Stimulated activated CD8-positive, alpha-beta memory T cell treated with anti-CD3 and anti-CD28 coated beads, Interleukin-12 subunit alpha, Interleukin-12 subunit beta, amount 100 ng/mL, for 1 hour (primary cell): ENCODE results near the gene TRERF1.

Experiments used
- DNase-seq: peaks from one replicate; pipeline ENCODE4 v3.0.0-alpha.2; 2020; ENCODE audit warnings: low read depth

TRERF1 gene

DNA sequence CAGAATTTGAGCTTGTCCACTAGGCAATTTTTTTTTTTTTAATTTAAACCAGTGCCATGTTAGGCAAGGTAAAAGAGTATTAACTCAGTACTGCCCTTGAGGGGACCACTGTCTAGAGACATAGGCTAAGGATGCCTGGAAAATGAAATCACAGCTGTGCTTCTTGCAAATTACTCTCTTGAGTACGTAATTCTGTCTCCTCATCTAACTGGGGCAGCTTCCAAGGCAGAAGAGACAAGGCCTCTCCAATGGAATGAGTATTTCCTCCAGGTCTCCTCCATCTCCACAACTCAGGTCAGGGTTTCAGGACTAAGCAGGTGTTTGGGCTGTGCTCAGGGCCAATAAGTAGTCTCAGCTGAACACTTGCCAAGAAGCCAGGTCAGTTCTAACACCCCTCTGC, 200.2 kb downstream of the TRERF1 start:
- no peak for DNase-seq

DNA sequence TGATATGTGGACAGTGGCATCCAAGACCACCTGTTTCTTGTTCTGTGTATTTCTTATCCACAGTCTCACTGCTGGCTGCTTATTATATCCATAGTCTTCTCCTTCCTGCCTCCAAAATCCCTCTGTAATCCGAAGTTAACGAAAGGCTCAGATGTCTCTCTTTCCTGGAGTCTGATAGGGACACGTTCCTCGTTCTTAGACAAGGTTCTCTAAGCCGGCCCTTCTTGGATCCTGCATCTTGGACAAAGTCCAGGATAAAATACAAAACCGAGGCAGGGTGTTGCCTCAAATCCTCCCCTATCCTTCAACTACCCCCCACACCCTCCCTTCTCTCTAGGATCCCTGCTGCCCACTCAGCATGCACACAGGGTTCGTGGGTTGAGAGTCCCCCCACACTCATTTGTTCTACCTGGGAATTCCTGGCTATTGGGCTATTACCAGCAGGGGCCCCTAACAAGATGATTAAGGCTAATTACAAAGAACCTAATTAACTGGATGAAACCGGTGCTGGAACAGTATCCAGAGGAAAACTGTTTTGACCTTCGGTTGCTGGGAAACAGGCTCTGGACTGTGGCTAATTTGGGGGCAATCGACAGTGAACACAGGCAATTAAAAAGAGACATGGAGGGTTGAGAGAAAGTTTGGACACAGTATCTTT, 201.3 kb downstream of the TRERF1 start:
- DNase-seq, result no peak

DNA sequence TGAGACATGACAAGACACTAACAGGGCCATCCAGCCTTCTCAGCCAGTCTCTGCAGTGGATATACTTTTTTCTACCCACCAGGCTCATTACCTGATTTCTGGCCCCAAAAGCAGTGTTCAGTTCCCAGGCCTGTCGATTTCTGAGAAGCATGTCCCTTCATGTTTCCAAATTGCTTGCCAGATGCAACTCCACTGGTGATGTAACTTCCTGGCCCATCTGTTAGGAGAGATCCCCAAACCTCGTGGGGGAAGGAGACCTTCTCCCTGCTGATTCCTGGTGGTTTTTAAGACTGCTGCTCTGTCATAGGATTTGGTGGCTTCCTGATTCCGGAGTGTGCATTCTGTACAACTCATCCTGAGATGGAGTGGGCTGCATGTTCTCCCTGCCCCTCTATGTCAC, 202.4 kb downstream of the TRERF1 start:
- DNase-seq, result no peak

DNA sequence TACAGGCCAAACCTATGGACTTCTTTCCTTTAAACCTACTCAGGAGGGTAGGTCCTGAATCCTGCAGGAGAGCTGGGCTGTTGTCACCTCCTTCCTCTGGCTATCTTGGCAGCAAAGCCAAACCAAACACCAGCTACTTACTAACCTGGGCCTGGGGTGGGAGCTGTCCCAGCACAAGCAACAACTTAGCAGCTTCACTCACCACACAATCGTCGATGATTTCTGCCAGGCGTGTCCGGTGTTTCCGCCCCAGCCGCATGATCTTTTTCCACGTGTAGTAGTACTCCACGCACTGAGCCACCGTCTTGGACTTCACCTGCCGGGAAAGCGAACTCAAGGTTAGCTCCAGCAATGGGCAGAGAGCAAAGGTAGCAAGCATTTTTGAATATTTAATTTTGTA, 208.7 kb downstream of the TRERF1 start:
- no peak for DNase-seq

DNA sequence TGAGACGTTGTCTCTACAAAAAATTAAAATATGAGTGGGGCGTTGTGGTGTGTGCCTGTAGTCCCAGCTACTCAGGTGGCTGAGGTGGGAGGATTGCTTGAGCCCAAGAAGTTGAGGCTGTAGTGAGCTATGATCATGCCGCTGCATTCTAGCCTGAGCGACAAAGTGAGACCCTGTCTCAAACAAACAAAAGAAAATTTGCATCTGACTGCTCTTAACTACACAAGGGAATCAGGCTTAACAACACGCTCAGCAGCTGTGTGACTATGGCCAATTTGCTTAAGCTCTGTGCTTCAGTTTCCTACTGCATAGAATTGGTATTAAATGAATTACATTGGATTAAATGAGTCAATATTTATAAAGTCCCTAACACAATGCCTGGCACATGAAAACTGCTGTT, 209.8 kb downstream of the TRERF1 start:
- no peak for DNase-seq

DNA sequence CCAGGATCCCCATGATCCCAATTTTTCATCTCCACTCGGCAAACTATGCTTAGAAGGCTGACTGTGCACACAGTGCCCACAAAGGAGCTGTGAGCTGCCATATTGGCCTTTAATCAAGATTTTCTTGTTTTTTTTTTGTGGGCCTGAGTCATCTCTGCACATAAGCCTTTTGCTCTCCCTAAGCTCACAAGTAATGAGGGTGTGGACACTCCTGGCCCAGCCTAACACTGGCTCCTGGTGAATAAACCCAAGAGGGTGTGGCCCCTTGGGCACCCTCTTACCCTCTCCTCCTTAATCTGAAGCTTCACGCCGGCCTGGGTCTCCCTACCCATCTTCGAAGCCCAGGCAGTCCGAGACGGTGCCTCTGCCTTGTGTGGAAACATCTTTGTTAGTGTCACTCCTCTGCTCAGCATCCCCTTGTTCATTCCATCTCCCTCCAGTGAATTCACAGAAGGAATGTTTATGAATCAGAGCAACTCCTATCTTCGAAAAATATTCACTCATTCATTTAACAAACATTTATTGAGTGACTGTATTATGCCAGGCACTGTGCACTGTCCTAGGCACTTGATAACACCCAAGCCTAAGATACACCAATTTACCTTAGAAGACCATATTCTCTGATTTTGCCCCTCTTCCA, 211.9 kb downstream of the TRERF1 start:
- DNase-seq, result no peak

DNA sequence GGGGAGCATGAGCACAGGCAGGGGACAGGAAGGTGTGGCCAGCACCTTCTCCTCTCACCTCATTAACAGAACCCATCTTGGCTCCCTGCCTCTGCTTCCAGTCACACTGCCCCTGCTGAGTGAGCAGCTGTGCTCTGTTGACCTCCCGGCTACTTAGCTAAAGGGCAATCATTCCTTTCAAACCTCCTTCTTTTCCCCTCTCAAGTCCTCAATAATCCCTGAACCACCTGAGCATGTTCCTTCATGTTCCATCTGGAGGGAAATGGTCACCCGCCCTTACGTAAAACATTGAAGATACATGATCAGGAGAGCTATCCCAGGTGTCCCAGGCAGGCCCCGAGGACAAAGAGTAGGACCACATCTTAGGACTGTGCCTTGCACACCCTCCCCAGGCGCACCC, 212.4 kb downstream of the TRERF1 start:
- DNase-seq, result no peak

DNA sequence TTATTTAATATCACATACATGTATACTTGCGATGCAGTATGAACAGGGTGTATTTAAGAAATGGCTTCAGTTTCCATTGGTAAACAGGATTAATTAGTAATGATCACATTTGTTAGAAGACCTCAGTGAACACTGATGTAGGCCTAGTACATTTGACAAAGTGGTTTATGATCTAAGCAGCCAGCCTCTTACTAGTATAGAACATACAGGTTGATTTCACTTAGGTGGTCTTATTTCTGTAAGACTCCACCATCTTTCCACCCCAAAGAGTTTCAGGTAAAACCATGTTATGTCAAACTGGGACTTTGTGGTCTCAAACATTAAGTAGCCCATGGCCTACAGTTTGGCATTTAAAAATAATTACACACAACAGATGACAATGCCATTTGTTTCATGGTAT, 213.9 kb downstream of the TRERF1 start:
- DNase-seq, result no peak

DNA sequence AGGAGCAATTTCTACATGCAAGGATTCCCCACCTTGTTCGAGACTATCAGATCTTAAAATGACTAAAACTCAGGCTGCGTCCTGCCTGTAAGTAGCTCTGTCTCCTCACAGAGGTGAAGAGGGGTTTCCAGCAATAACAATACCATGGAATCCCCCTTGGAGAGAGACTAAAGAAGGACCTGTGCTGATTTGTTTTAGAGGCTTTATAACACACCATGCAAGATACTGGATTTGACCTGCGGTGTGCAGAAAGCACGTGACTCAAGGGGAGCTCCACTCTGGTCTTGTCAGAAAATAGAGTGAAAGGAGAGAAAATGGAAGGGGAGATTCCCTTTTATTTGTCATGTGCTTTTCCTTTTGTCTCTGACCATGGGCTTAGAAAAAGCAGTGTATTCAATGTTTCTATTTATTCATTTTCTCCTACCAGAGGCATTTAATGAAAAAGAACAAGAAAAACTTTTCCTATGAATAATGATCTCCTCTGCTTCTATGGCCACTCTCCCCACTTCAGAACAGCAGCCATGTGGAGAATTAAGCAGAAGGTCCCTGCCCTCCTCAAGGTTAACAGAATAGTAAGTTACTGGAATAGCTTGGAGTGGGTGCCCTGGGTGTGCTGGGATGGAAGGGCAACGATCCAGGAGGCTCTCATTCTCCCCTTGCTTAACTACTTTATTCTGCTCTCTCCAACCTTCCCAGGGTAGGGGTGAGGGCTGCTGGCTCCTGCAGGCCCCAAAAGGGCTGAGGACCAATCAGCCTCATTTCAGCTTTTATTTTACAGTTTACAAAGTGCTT, 214.8 kb downstream of the TRERF1 start:
- DNase-seq, result no peak

DNA sequence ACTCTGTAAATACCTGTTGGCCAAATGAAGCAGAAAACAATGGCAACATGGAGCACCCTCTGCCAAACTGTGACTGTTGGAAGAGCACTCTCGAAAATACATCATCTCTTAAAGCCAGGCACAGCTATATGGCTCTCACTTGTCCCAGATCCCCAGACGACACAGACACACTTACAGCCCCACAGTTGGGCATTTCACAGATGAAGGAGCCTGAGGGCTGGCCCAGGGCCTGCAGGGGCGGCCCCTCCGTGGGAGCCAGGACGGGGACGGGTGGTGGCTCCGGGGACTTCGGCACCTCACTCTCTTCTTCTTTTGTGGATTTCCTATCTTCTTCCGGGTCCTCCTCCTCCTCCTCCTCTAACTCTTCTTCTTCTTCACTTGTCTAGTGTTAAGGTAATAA, 215.7 kb downstream of the TRERF1 start:
- no peak for DNase-seq

DNA sequence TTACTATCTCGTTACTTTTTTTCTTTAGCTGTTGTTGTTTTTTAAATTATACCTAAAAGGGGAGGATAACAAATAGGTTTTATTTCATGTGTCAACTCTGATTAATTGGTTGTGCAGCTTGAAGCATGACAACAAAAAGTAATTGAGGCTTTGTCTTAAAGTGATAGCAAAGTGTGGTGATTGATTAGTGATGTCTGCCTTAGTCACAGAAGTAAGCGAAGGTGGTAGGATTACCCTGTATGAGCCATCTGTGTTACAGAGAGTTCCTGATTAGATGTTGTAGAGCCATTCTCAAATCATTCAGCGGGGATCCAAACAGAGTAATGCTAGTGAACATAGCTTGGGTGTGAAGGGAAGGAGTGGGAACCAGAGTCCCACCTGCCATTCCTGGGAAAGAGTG, 219.7 kb downstream of the TRERF1 start:
- no peak for DNase-seq

DNA sequence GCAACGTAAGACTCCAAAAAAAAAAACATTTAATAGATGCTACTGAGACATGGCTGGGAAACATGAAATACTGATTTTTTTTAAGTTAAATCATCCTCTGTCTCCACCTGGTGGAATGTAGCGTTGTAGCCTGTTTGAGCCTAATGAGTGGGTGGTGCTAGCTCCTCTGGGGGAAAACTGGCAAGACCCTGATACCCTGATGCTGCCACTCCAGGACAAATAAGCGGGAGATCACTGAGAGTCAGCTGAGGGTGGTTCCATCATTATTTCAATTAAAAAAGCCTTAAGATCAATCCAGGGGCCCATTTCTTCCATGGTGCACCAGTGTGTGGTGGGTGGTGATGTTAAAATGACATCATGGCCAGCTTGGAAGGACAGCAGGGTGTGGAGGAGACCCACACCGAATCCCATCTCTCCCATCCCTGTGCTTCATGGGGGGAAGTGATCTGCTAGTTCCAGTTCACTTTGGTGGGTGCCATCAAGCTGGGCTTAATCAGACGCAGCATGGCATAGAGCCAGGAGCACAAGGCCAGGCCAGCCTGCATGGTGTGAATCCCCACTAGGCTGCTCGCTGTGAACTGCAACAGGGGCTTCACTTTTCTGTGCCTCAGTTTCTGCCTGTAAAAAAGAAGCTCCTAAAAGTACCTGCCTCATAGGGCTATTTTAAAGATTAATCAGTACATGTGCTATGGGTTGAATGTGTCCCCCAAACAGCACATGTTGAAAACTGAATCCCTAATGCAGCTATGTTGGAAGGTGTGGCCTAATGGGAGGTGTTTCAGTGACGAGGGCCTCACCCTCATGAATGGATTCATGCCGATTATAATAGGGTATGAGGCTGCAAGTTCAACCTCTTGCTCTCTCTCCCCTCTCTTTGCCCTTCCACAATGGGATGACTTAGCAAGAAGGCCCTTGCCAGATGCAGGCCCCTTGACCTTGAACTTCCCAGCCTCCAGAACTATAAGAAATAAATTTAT, 221.1 kb downstream of the TRERF1 start:
- DNase-seq, result no peak

DNA sequence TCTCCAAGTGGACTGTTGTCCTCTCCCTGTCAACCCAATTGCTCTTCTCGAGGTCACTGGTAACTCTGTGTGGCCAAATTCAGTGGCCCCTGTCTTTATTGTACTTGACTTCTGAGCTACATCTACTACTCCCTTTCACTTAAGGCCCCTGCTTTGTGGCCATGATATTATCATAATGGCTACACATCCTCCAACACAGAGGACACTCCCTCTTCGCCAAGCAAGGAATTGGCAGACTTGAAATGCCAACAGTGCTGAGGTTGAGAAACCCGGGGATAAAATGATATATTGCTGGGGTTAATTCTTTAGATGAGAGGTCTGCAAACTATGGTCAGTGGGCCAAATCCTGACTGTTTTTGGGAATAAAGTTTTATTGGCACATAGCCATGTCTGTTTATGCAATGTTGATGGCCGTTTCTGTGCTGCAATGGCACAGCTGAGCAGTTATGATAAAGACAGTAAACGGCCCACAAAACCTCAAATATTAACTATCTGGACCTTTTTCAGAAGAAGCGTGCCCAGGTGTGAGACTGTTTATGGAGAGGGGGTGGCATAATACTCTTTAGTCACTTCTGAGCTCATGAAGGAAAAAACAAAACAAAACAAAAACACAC, 222.1 kb downstream of the TRERF1 start:
- no peak for DNase-seq

DNA sequence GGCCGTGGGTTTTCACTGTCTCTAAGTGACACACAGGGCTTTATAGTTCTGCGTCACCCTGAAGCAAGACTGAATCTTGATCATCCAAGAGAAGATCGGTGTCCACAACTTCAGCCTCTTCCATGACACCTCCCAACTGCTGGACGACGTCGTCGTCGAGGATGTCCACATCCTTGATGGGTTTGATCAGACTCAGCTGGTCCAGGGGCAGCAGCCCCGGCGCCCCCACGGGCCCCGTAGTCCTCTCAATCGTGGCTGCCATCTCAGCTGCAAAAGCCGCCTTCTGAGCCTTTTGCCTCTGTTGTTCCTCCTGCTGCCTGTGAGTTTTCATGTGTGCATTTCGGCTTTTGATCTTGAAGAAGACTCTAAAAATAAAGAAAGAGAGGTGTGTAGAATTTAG, 223.4 kb downstream of the TRERF1 start:
- DNase-seq, result no peak

DNA sequence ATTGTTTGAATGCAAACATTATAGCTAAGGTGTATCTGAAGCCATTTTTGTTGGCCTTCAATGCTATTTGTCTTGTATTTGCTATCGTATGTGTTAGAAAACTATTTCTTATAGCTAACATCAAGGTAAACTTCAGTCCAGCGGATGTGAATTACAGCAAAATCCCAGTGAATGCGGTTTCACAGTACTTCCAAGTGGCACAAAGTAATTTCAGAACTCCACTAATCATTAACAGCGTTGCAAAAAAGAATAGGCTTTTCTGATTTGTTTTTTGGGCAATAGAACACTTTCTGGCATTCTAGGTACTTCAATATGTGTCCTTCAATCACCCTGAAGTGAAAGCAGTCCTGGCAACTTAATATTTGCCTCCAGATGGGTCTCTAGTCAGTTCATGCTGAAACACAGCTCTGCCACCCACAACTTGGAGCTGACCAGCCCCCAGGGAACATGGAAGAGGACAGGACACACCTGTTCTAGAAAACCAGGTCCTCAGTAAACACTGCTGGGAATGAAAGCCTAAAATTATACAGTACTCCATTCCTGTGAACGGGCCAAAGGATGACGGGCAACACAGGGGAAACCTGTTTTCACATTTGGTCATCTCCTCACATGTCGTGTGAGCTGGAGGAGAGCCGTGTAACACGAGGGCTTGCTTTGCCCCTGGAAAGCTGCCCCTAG, 224.4 kb downstream of the TRERF1 start:
- no peak for DNase-seq

DNA sequence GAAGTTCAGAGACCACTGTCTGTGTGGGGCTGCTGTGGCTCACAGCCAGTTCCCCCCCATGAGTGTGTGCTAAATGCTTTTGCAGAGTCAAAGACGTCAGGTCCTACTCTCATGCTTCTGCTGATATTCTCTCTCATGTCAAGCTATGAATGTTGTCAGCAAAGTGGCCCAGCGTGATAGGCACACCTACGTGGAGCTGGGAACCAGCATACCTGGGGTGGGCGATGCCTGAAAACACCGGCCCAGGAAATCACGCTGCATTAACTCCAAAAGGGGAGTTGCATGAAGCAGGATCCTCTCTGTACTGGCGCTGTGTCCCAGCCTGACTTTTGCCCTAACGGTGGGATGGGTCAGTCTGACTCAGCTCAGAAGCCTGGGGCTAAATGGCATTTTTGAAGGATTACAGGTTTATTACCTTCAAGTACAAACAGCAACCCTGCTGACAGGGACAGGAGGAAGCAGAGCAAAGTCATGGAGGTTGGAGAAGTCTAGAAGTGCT, 225.0 kb downstream of the TRERF1 start:
- DNase-seq, result no peak

DNA sequence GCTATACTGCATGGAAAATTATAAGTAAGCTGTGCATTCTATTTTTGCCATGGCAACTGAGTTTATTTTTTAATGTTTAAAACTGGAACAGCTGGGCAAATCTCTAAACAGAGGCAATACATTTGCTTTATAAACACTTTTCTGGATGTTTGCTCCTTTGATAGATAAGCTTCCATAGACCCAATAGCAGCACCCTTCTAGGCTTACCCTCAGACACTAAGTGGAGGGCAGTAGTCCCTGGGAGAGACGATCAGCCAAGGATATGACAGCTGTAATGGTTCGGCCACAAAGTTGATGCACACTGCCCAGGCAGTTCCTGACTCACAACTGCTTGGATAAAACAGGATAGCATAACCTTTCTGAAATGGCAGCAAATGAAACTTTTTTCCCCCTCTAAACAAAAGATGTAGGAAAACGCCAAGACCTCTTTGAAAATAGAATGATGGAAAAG, 225.5 kb downstream of the TRERF1 start:
- DNase-seq, result no peak

DNA sequence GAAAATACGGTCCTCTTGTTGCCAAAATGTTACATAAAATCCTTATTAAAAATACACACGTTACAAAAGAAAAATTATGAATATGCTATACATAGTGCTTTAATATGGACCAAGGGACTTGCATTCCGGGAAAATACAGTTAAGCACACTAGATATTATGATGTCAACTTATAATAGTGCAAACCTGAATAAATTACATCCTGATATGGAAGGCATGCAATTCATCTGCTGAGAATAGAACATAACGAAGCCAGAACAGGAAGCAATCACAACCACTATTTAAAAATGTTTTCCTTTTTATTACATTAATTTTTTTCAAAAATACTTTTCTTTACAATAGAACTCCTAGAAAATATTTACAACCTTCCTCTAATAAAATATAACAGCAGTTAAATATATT, 226.3 kb downstream of the TRERF1 start:
- DNase-seq, result no peak

DNA sequence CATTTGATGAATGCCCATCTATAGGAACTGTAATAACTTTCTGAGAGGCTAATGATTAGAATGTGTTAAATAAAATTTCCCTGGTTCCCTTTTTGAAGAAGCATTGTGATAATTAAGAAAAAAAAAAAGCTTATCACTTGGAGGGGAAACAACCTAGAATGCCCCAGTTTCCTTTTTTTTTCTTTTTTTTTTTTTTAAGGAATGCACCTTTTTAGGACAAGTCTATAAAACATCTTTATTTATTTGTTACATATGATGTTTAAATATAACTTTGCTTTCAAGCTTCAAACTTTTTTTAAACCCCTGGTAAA, 226.7 kb downstream of the TRERF1 start:
- DNase-seq, result no peak

DNA sequence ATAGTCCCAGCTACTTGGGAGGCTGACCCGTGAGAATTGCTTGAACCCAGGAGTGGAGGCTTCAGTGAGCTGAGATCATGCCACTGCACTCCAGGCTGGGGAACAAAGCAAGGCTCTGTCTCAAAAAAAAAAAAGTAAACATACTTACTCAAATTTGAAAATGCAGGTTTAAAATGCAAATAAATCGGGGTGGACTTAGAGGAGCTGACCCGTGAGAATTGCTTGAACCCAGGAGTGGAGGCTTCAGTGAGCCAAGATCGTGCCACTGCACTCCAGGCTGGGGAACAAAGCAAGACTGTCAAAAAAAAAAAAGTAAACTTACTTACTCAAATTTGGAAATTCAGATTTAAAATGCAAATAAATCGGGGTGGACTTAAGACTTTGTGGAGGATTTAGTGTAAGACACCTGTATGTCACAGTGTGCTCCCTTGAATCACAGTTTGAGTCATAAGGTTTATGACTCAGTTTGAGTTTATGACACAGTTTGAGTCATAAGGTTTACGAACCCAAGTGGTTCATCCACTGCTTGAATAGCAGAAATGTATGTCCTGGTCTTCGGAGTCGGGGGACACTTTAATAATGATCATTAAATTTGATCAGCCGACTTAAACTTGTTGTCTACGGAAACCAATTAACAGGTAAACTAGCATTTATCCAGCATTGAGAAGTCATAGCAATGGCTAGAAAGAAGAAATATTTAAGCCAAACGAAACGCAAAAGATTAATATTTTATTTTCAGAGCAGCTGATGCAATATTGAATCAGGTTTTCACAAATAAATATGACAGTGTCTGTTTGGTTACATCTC, 227.3 kb downstream of the TRERF1 start:
- no peak for DNase-seq
